ENCODE results near the gene APPL2.
"Not testable (repeated sequence)": the region's sequence is repeated elsewhere in the genome, so short reads cannot be mapped to it uniquely, and the experiment has no call there.

APPL2 gene

GRCh38 chr12:105235732-105236476 is at the start of gene APPL2:
APPL2 (minus strand) TSS chr12:105236174; CDS start chr12:105236012, 162 bp downstream.
- DNase-seq (ENCODE audit: low read depth): peak; percentile 75

- no peak for DNase-seq (ENCODE audit: low read depth)
These were observed 49.4 kb upstream of the APPL2 start for GRCh38 chr12:105285378-105285777.

- DNase-seq (ENCODE audit: low read depth): no peak
These were observed 45.7 kb upstream of the APPL2 start for GRCh38 chr12:105281694-105282049.

DNA sequence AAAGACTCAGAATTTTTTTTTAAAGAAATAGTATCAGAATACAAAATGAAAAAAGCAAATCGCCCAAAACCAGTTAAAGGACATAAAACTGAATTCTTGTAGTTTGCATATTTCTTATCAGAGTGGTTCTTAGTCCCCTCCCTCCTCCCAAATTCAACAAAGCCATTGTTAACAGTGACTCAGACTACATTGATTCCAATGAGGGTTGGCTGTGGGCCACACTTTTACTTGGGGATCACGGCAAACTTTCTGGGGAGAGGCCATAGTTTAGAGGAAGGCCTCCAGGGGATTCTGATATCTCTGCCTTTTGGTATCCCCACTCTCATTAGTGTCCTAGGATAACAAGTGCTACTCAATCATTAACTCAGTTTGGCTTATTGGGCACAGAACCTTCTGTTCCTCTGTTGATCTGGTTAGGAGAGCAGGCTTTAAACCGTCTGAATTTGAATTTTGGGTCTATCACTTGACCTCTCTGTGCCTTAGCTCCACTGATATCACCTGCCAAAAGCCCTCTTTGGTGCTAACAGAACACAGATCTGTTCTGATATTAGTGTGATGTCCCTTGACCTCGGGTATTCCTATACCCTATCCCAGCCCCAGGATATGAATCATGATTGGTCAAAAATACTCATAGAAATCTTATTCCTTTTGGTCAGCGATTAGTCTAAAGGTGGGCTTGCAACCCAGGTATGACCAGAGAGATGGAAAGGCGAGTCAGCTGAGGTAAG is 45.2 kb upstream of the APPL2 start:
- no peak for DNase-seq (ENCODE audit: low read depth)

- no peak for DNase-seq (ENCODE audit: low read depth)
These were observed 43.6 kb upstream of the APPL2 start for GRCh38 chr12:105279460-105280056.

GRCh38 chr12:105278043-105278697 is 42.2 kb upstream of the APPL2 start:
- no peak for DNase-seq (ENCODE audit: low read depth)

DNA sequence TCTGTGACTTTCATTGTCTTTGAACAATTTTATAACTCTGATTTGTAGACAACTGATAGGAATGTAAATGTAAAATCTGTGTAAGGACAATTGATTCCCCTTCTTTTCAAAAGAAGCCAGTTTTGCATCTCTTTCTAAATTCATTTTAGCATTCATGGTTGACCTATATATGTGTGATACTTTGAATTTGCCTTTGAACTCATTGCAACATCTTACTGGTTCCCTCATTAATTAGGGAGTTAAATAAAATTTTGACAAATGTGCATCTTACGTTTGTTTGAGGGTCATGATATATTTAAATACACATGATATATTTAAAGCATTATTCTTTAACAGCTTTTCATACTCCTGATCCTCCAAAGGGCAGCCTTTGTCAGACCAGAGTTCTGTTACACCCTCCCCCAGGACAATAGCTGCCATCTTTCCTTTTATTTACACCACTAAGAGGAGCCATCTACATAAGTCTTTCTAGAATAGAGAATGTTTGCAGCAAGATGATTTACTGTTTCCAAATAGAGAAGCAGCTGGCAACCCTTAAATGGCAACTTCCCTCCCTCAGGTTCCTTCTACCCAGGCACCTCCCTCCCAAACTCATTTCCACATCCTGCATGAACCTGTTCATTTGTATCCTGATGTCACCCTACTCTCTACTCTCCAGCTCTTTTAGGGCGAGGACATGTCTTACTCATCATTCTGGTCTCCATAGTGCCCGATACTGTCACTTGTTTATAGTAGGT is 40.2 kb upstream of the APPL2 start:
- no peak for DNase-seq (ENCODE audit: low read depth)

GRCh38 chr12:105274571-105274970 is 38.6 kb upstream of the APPL2 start:
- no peak for DNase-seq (ENCODE audit: low read depth)

- no peak for DNase-seq (ENCODE audit: low read depth)
These were observed 37.6 kb upstream of the APPL2 start for GRCh38 chr12:105273601-105274000.

DNA sequence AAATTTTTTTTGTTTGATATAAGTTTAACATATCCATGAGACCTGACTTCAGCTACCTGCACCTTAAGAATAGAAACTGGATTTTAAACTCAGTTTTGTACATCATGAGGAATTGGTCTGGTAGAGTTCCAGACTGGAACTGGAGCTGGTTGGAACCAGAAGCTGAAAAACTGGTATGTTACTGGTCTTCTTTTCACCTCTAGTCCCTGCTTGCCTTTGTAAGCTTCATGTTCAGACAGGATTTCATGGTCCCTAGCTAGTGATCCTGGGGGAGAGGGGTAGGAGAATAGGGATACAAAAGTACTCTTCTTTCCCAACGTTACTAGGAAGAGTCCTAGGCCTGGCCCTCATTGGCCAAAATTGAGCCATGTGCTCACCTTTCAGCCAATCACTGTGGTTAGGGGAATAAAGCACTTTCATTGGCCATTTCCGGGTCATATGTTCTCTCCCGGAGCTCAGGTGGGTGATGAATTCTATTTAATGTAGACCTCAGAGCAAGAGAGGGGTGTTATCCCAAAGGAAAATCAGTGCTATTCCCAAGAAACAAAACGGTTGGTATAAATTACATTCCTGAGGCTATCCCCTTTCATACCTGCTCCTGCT is 36.9 kb upstream of the APPL2 start:
- no peak for DNase-seq (ENCODE audit: low read depth)

GRCh38 chr12:105272152-105272551 is 36.2 kb upstream of the APPL2 start:
- no peak for DNase-seq (ENCODE audit: low read depth)

DNA sequence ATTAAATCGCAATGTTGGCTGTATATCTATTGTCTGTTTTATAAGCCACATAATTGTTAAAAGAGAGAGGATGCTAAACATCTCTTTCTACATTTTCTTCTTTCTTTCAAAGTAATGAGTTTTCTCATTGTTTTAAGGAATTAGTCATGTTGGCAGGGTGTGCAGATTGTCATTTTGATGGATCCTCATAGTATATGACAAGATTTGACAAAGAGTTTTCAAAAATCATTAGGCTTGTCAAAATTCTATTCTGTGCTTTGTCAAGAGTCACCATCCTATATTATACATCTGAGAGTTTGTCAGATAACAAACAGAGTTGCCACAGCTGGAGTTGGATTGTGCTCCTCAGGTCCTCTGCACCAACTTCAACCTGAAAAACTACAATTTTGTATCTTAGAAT is 35.4 kb upstream of the APPL2 start:
- DNase-seq (ENCODE audit: low read depth): no peak

GRCh38 chr12:105270671-105271255 is 34.8 kb upstream of the APPL2 start:
- DNase-seq (ENCODE audit: low read depth): no peak

- DNase-seq (ENCODE audit: low read depth): no peak
These were observed 31.7 kb upstream of the APPL2 start for GRCh38 chr12:105267711-105268110.

DNA sequence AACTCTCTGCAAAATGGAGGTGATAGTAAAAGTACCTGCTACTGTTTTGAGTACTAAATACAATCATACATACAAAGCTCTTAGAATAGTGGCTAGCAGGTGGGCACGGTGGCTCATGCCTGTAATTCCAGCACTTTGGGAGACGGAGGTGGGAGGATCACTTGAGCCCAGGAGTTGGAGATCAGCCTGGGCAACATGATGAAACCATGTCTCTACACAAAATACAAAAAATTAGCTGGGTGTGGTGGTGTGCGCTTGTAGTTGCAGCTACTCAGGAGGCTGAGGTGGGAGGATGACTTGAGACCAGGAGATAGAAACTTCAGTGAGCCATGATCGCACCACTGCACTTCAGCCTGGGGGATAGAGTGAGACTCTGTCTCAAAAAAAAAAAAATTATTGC is 28.8 kb upstream of the APPL2 start:
- no peak for DNase-seq (ENCODE audit: low read depth)

DNA sequence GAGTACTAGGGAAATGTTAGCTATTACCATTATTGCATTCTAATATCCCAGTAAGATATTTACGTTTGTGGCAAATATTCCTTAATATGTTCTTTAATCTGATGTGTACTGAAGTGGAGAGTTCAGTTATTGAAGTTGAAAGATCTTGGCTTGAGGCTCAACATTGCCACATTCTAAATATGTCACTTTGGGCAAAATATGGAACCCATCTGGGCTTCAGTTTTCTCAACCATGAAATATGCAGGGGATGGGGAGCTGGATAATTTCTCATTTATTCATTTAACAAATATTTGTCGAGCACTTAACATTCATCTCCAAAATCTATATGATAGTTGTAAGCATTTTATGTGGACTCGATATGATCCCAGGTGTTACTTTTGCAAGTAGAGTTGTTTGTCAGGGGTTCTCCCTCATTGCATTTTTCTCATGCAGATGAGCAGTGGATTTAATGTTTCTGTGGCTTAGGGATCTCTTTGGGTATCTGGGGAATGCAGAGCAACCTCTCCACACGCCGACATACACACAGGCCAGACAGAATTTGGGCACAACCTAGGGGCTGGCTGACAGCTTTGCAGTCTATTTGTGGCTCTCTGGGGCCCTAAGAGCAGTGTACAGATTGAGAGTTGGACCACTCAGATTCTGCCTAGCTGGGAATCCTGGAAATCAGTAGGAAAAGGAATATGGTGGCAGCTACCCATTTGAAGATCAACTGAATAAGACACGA is 26.6 kb upstream of the APPL2 start:
- DNase-seq (ENCODE audit: low read depth): no peak

- DNase-seq (ENCODE audit: low read depth): no peak
These were observed 25.0 kb upstream of the APPL2 start for GRCh38 chr12:105261010-105261409.

DNA sequence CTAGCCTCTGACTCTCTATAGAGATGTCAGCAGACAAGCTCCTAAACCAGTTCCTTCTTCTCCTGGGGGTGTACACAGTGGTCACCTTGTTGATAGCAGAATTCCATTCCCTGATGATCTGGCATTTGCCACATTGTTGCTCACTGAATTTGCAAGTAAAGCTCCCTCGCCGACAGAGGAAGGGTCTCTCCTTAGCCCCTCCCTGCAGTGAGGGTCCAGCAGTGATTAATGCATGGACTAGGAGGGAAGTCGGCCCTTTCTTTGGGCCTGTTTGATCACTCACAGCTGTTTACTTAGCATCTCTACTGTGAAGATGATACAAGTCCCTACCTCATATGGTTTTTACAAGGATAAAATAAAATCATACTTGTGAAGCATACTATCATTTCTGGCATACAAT is 23.3 kb upstream of the APPL2 start:
- no peak for DNase-seq (ENCODE audit: low read depth)

DNA sequence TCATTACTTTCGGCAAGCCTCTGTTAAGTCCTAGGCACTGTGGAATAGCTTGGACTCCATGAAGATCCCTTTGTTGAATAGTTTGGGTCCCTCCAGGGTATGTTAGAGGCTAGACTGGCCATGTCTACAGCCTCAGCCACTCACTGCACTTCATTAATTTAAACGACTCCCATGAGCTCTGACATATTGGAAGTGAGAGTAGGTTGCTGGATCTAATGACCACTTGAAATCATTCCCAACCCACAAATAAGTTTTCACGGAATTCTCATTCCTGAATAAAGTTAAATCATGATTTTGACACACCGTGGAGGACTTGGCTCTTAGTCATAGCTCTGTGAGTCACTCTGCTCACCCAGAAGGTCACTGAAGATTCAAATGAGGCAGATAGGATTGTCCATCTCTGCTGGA is 21.4 kb upstream of the APPL2 start:
- no peak for DNase-seq (ENCODE audit: low read depth)

DNA sequence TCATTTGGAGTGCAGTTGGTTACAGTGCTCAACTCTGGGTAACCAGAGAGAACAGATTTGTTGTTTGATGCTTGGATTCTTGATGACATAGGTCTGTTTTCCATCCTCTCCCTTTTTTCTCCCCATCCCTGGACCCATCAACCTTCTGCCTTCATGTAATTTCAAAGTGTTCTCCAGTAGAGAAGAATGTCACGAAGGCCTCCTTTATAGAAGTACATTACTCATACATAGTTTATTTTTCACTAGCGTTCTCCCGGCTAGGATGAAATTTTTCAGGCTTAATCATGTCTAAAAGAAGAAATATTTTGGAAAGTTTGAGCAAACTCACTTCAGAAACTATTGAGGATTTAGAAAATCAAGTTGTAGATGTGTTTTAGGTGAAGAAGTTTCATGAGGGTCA is 20.9 kb upstream of the APPL2 start:
- DNase-seq (ENCODE audit: low read depth): no peak

- DNase-seq (ENCODE audit: low read depth): not testable (repeated sequence)
These were observed 20.5 kb upstream of the APPL2 start for GRCh38 chr12:105256431-105256830.

Measured in activated T-helper 1 cell treated with Interleukin-2 at 50 U/mL for 16 hours (primary cell).